H9 (cell line): ENCODE data around the gene ASB16. TPM values are rescaled to one million over a fixed set of nuclear protein-coding genes. Genes with fewer than 3 reads are reported as not detected.

Source experiments
- DNase-seq: peaks from one replicate; pipeline ENCODE4 v3.0.0-alpha.2; 2017
- H2AFZ ChIP-seq: one replicate; pipeline ENCODE4 v1.6.1; 2013; ENCODE audit warnings: mild to moderate bottlenecking, low read length, control low read depth, moderate library complexity
- H2AK5ac ChIP-seq: 2 replicates; pipeline ENCODE4 v1.6.1; 2013; ENCODE audit warnings: low read length, control low read depth, mixed read lengths; ENCODE audit not compliant: insufficient read length
- H2BK120ac ChIP-seq: one replicate; pipeline ENCODE4 v1.6.1; 2013; ENCODE audit warnings: low read depth, mild to moderate bottlenecking, low read length, control low read depth, inconsistent platforms; ENCODE audit not compliant: poor library complexity, severe bottlenecking
- H2BK12ac ChIP-seq: 2 replicates; pipeline ENCODE4 v1.6.1; 2013; ENCODE audit warnings: low read length, control low read depth, mixed read lengths, low read depth; ENCODE audit not compliant: insufficient read length
- H2BK15ac ChIP-seq: 2 replicates; pipeline ENCODE4 v1.6.1; 2013; ENCODE audit warnings: low read depth, low read length, control low read depth
- H2BK20ac ChIP-seq: one replicate; pipeline ENCODE4 v1.6.1; 2013; ENCODE audit warnings: low read depth, mild to moderate bottlenecking, low read length, control low read depth, inconsistent platforms; ENCODE audit not compliant: poor library complexity, severe bottlenecking
- H2BK5ac ChIP-seq: 2 replicates; pipeline ENCODE4 v1.6.1; 2013; ENCODE audit warnings: low read length, control low read depth, mixed read lengths; ENCODE audit not compliant: insufficient read length
- H3K14ac ChIP-seq: 2 replicates; pipeline ENCODE4 v1.6.1; 2013; ENCODE audit warnings: low read length, control low read depth; ENCODE audit not compliant: insufficient read depth
- H3K18ac ChIP-seq: 2 replicates; pipeline ENCODE4 v1.6.1; 2013; ENCODE audit warnings: low read depth, mild to moderate bottlenecking, mixed read lengths, low read length, control low read depth; ENCODE audit not compliant: insufficient read length
- H3K23ac ChIP-seq: 2 replicates; pipeline ENCODE4 v1.6.1; 2013; ENCODE audit warnings: low read length, control low read depth, mixed read lengths, low read depth; ENCODE audit not compliant: insufficient read length
- H3K23me2 ChIP-seq: 2 replicates; pipeline ENCODE4 v1.6.1; 2013; ENCODE audit warnings: low read depth, mild to moderate bottlenecking, mixed read lengths, low read length, control low read depth; ENCODE audit not compliant: insufficient read length, poor library complexity, severe bottlenecking
- H3K27ac ChIP-seq: 2 replicates; pipeline ENCODE4 v1.5.1; 2013; ENCODE audit warnings: low read length, control low read depth, mixed read lengths, low read depth; ENCODE audit not compliant: insufficient read length
- H3K27me3 ChIP-seq: 2 replicates; pipeline ENCODE4 v1.6.1; 2013; ENCODE audit warnings: low read length, control low read depth, inconsistent platforms; ENCODE audit not compliant: insufficient read depth
- H3K4ac ChIP-seq: 2 replicates; pipeline ENCODE4 v1.6.1; 2013; ENCODE audit warnings: low read depth, mild to moderate bottlenecking, control low read depth, inconsistent platforms, low read length, moderate library complexity
- H3K4me1 ChIP-seq: 2 replicates; pipeline ENCODE4 v1.6.1; 2013; ENCODE audit warnings: low read length, control low read depth, inconsistent platforms; ENCODE audit not compliant: insufficient read depth
- H3K4me2 ChIP-seq: 2 replicates; pipeline ENCODE4 v1.6.1; 2013; ENCODE audit warnings: low read length, control low read depth, mixed read lengths; ENCODE audit not compliant: insufficient read length, insufficient read depth
- H3K56ac ChIP-seq: 2 replicates; pipeline ENCODE4 v1.6.1; 2013; ENCODE audit warnings: low read depth, mild to moderate bottlenecking, mixed read lengths, low read length, control low read depth; ENCODE audit not compliant: insufficient read length
- H3K79me1 ChIP-seq: 2 replicates; pipeline ENCODE4 v1.6.1; 2013; ENCODE audit warnings: low read depth, mild to moderate bottlenecking, moderate library complexity, low read length, control low read depth, inconsistent platforms; ENCODE audit not compliant: insufficient read depth, poor library complexity, severe bottlenecking
- H3K79me2 ChIP-seq: 2 replicates; pipeline ENCODE4 v1.6.1; 2013; ENCODE audit warnings: low read length, control low read depth, inconsistent platforms; ENCODE audit not compliant: insufficient read depth
- H3K9ac ChIP-seq: 2 replicates; pipeline ENCODE4 v1.6.1; 2013; ENCODE audit warnings: low read length, control low read depth, mixed read lengths; ENCODE audit not compliant: insufficient read length; ENCODE audit errors: extremely low read depth
- H3K9me3 ChIP-seq: one replicate; pipeline ENCODE4 v1.6.1; 2013; ENCODE audit warnings: low read depth, low read length, inconsistent platforms; ENCODE audit not compliant: control insufficient read depth
- H3T11ph ChIP-seq: one replicate; pipeline ENCODE4 v1.6.1; 2013; ENCODE audit warnings: mild to moderate bottlenecking, low read length, control low read depth, inconsistent platforms
- H4K20me1 ChIP-seq: one replicate; pipeline ENCODE4 v1.6.1; 2013; ENCODE audit not compliant: control insufficient read depth, insufficient read length, insufficient read depth
- H4K5ac ChIP-seq: 2 replicates; pipeline ENCODE4 v1.6.1; 2013; ENCODE audit warnings: low read depth, mild to moderate bottlenecking, mixed read lengths, low read length, control low read depth; ENCODE audit not compliant: insufficient read length
- H4K8ac ChIP-seq: replicated peaks from 2 replicates; pipeline ENCODE4 v1.6.1; 2013; ENCODE audit warnings: low read length, control low read depth, mixed read lengths, low read depth; ENCODE audit not compliant: insufficient read length
- H4K91ac ChIP-seq: 2 replicates; pipeline ENCODE4 v1.6.1; 2013; ENCODE audit warnings: low read depth, mild to moderate bottlenecking, moderate library complexity, mixed read lengths, low read length, control low read depth; ENCODE audit not compliant: insufficient read length
- H3K27ac Mint-ChIP-seq, 3 experiments: 2 replicates in 2 of 3; 3 replicates in 1 of 3; pipeline ENCODE4 v1.8.0; 2020 to 2021; ENCODE audit warnings: mixed read lengths in 3 of 3, mild to moderate bottlenecking in 1 of 3, moderate library complexity in 1 of 3
- H3K27me3 Mint-ChIP-seq: 2 replicates; pipeline ENCODE4 v1.8.0; 2021; ENCODE audit warnings: low read depth, mild to moderate bottlenecking, moderate library complexity, mixed read lengths
- H3K36me3 Mint-ChIP-seq, 3 experiments: 2 replicates in 2 of 3; 3 replicates in 1 of 3; pipeline ENCODE4 v1.8.0; 2020 to 2021; ENCODE audit warnings: low read depth in 3 of 3, mixed read lengths in 3 of 3; ENCODE audit not compliant: insufficient read depth in 1 of 3
- H3K4me1 Mint-ChIP-seq, 2 experiments: 2 replicates each; pipeline ENCODE4 v1.8.0; 2020; ENCODE audit warnings: mixed read lengths in 2 of 2
- H3K4me3 Mint-ChIP-seq, 2 experiments: 2 replicates in 1 of 2; 3 replicates in 1 of 2; pipeline ENCODE4 v1.8.0; 2020 to 2021; ENCODE audit warnings: mild to moderate bottlenecking in 2 of 2, mixed read lengths in 2 of 2, moderate library complexity in 1 of 2
- H3K9me3 Mint-ChIP-seq, 2 experiments: 2 replicates in 1 of 2; 3 replicates in 1 of 2; pipeline ENCODE4 v1.8.0; 2020; ENCODE audit warnings: mild to moderate bottlenecking in 2 of 2, mixed read lengths in 2 of 2, moderate library complexity in 1 of 2
- CTCF ChIP-seq: fragments of 200-600 bp; sonication (generic); conservative IDR thresholded peaks from 3 replicates; pipeline ENCODE4 v1.8.0; 2021; ENCODE audit warnings: antibody characterized with exemption, mild to moderate bottlenecking
- WGBS: extraction: QIAGEN DNeasy Blood & Tissue Kit; methylation state at CpG from one replicate; pipeline ENCODE4 v1.1.7; 2013; ENCODE audit warnings: missing lambda C conversion rate, low lambda C conversion rate, mixed read lengths; ENCODE audit not compliant: insufficient read length; ENCODE audit errors: extremely low coverage; 5-methylcytosine and 5-hydroxymethylcytosine counted together
- total RNA-seq: library from RNA; stranded (reverse); gene quantifications from 2 replicates; pipeline ENCODE4 v1.2.1, GENCODE V29; 2021

Gene ASB16
- total RNA-seq, 1 experiment from 2014 or later: 0.90 TPM

GRCh38 chr17:44214896-44215295 is 44.4 kb downstream of the ASB16 start:
- Mint-ChIP-seq H3K36me3 (peaks cover 26 to 74% (median 67%) of the 10 kb centered on the region in 3 experiments), H3K9me3 (no peaks in the 10 kb centered on the region), H3K27me3 (no peaks in the 10 kb centered on the region), H3K4me1 (peaks cover 12 to 29% of the 10 kb centered on the region in 2 experiments), H3K4me3 (peak overlapping the region in 1 of 2 experiments; percentile 52; a peak in 2 of 5 replicates), H3K27ac (no peak overlapping the region; a peak in 1 of 7 replicates)
- H4K5ac ChIP-seq: no peak overlapping the region
- no peaks in the 10 kb centered on the region for H4K20me1 ChIP-seq
- TF ChIP-seq CTCF: no peak
- H3K79me2 ChIP-seq: peaks cover 6% of the 10 kb centered on the region; the same call in 1 of the 2 replicates
- no peak for DNase-seq
- H2AFZ ChIP-seq: no peak overlapping the region
- H3K4me2 ChIP-seq: no peak overlapping the region
- peaks cover 6% of the 10 kb centered on the region for H3K79me1 ChIP-seq
- no peak overlapping the region for H2BK12ac ChIP-seq
- H3T11ph ChIP-seq: no peak overlapping the region
- H2BK15ac ChIP-seq: no peak overlapping the region
- H2AK5ac ChIP-seq: no peak overlapping the region
- no peak overlapping the region for H3K56ac ChIP-seq
- H3K4me1 ChIP-seq: 0 out of 2 replicates have a peak, but pooled peaks cover 4% of the 10 kb centered on the region
- H3K14ac ChIP-seq: no peak overlapping the region
- H3K23ac ChIP-seq: no peak overlapping the region
- H3K9me3 ChIP-seq: no peaks in the 10 kb centered on the region
- no peak overlapping the region for H2BK20ac ChIP-seq
- H4K8ac ChIP-seq: no peak overlapping the region
- no CpG with 5 or more reads among the region's 6 CpGs for WGBS
- peaks cover 6% of the 10 kb centered on the region for H3K23me2 ChIP-seq
- no peak overlapping the region for H3K27ac ChIP-seq
- H4K91ac ChIP-seq: no peak overlapping the region
- no peak overlapping the region for H2BK5ac ChIP-seq
- H3K27me3 ChIP-seq: no peaks in the 10 kb centered on the region
- H3K9ac ChIP-seq: no peak overlapping the region
- H2BK120ac ChIP-seq: no peak overlapping the region
- H3K4ac ChIP-seq: no peak overlapping the region
- H3K18ac ChIP-seq: no peak overlapping the region
